Thyroid gland (tissue), 4 donors: Measurements from ENCODE around the gene MAGEC2.

ENCODE experiments used
- POLR2A ChIP-seq, 2 donors: fragments of 450-650 bp; IDR thresholded peaks; one replicate each; pipeline ENCODE4 v1.6.1; 2017; ENCODE audit warnings: antibody characterized with exemption in 2 of 2, mild to moderate bottlenecking in 2 of 2, moderate library complexity in 1 of 2
- TF ChIP-seq, protein P1 (sequence below), 6 experiments: fragments of 200-600 bp in 3 of 6; fragments of 450-650 bp in 3 of 6; sonication (generic) in 3 of 6; IDR thresholded peaks; one replicate each; pipeline ENCODE4 v1.5.1; 2016 to 2019; ENCODE audit warnings: antibody characterized with exemption in 6 of 6, mild to moderate bottlenecking in 2 of 6, inconsistent platforms in 1 of 6, moderate library complexity in 1 of 6

DNA sequence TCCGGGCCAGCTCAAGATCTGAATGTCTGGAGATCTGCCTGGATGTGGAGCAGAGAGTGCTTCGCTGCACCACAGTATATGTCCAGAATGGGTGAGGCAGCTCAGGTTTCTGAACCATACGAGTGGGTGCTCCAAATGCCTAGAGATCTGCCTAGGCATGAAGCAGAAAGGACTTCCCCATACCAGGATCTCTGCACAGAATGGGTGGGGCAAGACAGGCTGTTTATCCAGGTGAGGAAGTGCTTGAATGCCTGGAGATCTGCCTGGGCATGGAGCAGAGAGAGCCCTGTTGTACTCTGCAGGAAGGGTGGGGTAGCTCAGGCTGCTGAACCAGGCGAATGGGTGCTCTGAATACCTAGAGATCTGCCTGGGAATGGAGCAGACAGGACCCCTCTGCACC, 45.4 kb upstream of the MAGEC2 start:
- TF ChIP-seq, protein P1, sequence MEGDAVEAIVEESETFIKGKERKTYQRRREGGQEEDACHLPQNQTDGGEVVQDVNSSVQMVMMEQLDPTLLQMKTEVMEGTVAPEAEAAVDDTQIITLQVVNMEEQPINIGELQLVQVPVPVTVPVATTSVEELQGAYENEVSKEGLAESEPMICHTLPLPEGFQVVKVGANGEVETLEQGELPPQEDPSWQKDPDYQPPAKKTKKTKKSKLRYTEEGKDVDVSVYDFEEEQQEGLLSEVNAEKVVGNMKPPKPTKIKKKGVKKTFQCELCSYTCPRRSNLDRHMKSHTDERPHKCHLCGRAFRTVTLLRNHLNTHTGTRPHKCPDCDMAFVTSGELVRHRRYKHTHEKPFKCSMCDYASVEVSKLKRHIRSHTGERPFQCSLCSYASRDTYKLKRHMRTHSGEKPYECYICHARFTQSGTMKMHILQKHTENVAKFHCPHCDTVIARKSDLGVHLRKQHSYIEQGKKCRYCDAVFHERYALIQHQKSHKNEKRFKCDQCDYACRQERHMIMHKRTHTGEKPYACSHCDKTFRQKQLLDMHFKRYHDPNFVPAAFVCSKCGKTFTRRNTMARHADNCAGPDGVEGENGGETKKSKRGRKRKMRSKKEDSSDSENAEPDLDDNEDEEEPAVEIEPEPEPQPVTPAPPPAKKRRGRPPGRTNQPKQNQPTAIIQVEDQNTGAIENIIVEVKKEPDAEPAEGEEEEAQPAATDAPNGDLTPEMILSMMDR (IDR thresholded peaks at IDR 0.05): no peak
- no peak for TF ChIP-seq POLR2A (IDR thresholded peaks at IDR 0.05)
